Naive B cell (primary cell): ENCODE data around the gene CCNK. TPM values are rescaled to one million over a fixed set of nuclear protein-coding genes. Genes with fewer than 3 reads are reported as not detected.
A peak's percentile ranks its signal among the peaks of the same experiment; 100 is the strongest.

Experiments used
- ATAC-seq, 2 donors: fragments of 150-1000 bp; cut with Tn5 transposase; 2 replicates each; pipeline ENCODE4 v1.10.0; 2021; ENCODE audit warnings: low read depth in 2 of 2, mild to moderate bottlenecking in 2 of 2, moderate library complexity in 2 of 2
- DNase-seq: peaks from one replicate; pipeline ENCODE4 v3.0.0; 2022
- H3K27ac Mint-ChIP-seq, 6 donors: one replicate each; pipeline ENCODE4 v1.8.0; 2020 to 2022; ENCODE audit warnings: mild to moderate bottlenecking in 6 of 6, mixed read lengths in 6 of 6, moderate library complexity in 5 of 6, inconsistent platforms in 2 of 6
- H3K27me3 Mint-ChIP-seq, 3 donors: one replicate each; pipeline ENCODE4 v1.8.0; 2021 to 2022; ENCODE audit warnings: mixed read lengths in 3 of 3, mild to moderate bottlenecking in 1 of 3
- H3K36me3 Mint-ChIP-seq, 2 donors: one replicate each; pipeline ENCODE4 v1.8.0; 2020 to 2022; ENCODE audit warnings: mixed read lengths in 2 of 2, inconsistent platforms in 1 of 2, mild to moderate bottlenecking in 1 of 2
- H3K4me1 Mint-ChIP-seq, 3 donors: one replicate each; pipeline ENCODE4 v1.8.0; 2020 to 2022; ENCODE audit warnings: mixed read lengths in 3 of 3, inconsistent platforms in 1 of 3, mild to moderate bottlenecking in 1 of 3, moderate library complexity in 1 of 3
- H3K4me3 Mint-ChIP-seq, 8 donors: one replicate each; pipeline ENCODE4 v1.8.0; 2020 to 2022; ENCODE audit warnings: mild to moderate bottlenecking in 8 of 8, mixed read lengths in 8 of 8, moderate library complexity in 8 of 8, inconsistent platforms in 2 of 8
- H3K9me3 Mint-ChIP-seq, 7 donors: one replicate each; pipeline ENCODE4 v1.8.0; 2020 to 2022; ENCODE audit warnings: mixed read lengths in 7 of 7, mild to moderate bottlenecking in 5 of 7, inconsistent platforms in 2 of 7, moderate library complexity in 1 of 7
- polyA plus RNA-seq, 6 donors: library from polyadenylated mRNA; unstranded; fragments of 300-500 nt; fragmentation: Illumina TruSeq; gene quantifications; one replicate each; pipeline ENCODE4 v1.2.3, GENCODE V29; 2021; ENCODE audit warnings: low read depth in 6 of 6

CCNK gene
- polyA plus RNA-seq, 6 donors from 2014 or later: 15.5 to 30.7 (median 23.1) TPM

GRCh38 chr14:99513946-99514551, 32.8 kb downstream of the CCNK start:
- Mint-ChIP-seq H3K9me3 (no peaks in the 10 kb centered on the region), H3K4me3 (no peak overlapping the region), H3K4me1 (no peaks in the 10 kb centered on the region), H3K36me3 (no peaks in the 10 kb centered on the region), H3K27ac (peak overlapping the region in 2 of 6 donors; percentile 29 to 78), H3K27me3 (no peaks in the 10 kb centered on the region)
- DNase-seq (no peak), ATAC-seq (no peak)

GRCh38 chr14:99514552-99515300, 33.5 kb downstream of the CCNK start:
- ATAC-seq: no peak
- Mint-ChIP-seq H3K4me3 (no peak overlapping the region), H3K9me3 (no peaks in the 10 kb centered on the region), H3K36me3 (no peaks in the 10 kb centered on the region), H3K4me1 (no peaks in the 10 kb centered on the region), H3K27me3 (no peaks in the 10 kb centered on the region), H3K27ac (peak overlapping the region in 4 of 6 donors; percentile 29 to 78 (median 58))
- no peak for DNase-seq

- H3K4me1 Mint-ChIP-seq: no peaks in the 10 kb centered on the region
- no peaks in the 10 kb centered on the region for H3K9me3 Mint-ChIP-seq
- H3K27me3 Mint-ChIP-seq: no peaks in the 10 kb centered on the region
- ATAC-seq: no peak
- no peak for DNase-seq
- no peak overlapping the region for H3K27ac Mint-ChIP-seq
- no peaks in the 10 kb centered on the region for H3K36me3 Mint-ChIP-seq
- H3K4me3 Mint-ChIP-seq: no peak overlapping the region
Measured at GRCh38 chr14:99515301-99516155, 34.3 kb downstream of the CCNK start.

GRCh38 chr14:99516156-99516870, 35.1 kb downstream of the CCNK start:
- no peaks in the 10 kb centered on the region for H3K4me1 Mint-ChIP-seq
- no peak for ATAC-seq
- H3K27ac Mint-ChIP-seq: no peak overlapping the region
- no peak for DNase-seq
- no peaks in the 10 kb centered on the region for H3K36me3 Mint-ChIP-seq
- no peaks in the 10 kb centered on the region for H3K9me3 Mint-ChIP-seq
- H3K27me3 Mint-ChIP-seq: no peaks in the 10 kb centered on the region
- no peak overlapping the region for H3K4me3 Mint-ChIP-seq

GRCh38 chr14:99516871-99517642, 35.8 kb downstream of the CCNK start:
- H3K27me3 Mint-ChIP-seq: no peaks in the 10 kb centered on the region
- no peaks in the 10 kb centered on the region for H3K9me3 Mint-ChIP-seq
- H3K27ac Mint-ChIP-seq: peak overlapping the region in 1 of 6 donors; percentile 15
- no peaks in the 10 kb centered on the region for H3K4me1 Mint-ChIP-seq
- H3K36me3 Mint-ChIP-seq: no peaks in the 10 kb centered on the region
- no peak overlapping the region for H3K4me3 Mint-ChIP-seq
- no peak for ATAC-seq
- DNase-seq: no peak

- DNase-seq (no peak), ATAC-seq (no peak)
- Mint-ChIP-seq H3K4me3 (no peak overlapping the region), H3K4me1 (no peaks in the 10 kb centered on the region), H3K9me3 (no peaks in the 10 kb centered on the region), H3K27me3 (no peaks in the 10 kb centered on the region), H3K36me3 (no peaks in the 10 kb centered on the region), H3K27ac (no peak overlapping the region)
Measured at GRCh38 chr14:99517643-99518381, 36.6 kb downstream of the CCNK start.

GRCh38 chr14:99518441-99519346, 37.5 kb downstream of the CCNK start:
- H3K9me3 Mint-ChIP-seq: no peaks in the 10 kb centered on the region
- ATAC-seq (peak; percentile 69 to 82), DNase-seq (peak; percentile 67)

GRCh38 chr14:99519347-99519881, 38.2 kb downstream of the CCNK start:
- no peak for DNase-seq
- no peak for ATAC-seq
- Mint-ChIP-seq H3K27ac (no peak overlapping the region), H3K9me3 (no peaks in the 10 kb centered on the region), H3K4me1 (no peaks in the 10 kb centered on the region), H3K27me3 (no peaks in the 10 kb centered on the region), H3K4me3 (no peak overlapping the region), H3K36me3 (no peaks in the 10 kb centered on the region)

More at GRCh38 chr14:99518441-99519346, 37.5 kb downstream of the CCNK start:
- Mint-ChIP-seq H3K4me3 (no peak overlapping the region), H3K27me3 (no peaks in the 10 kb centered on the region), H3K4me1 (no peaks in the 10 kb centered on the region), H3K36me3 (no peaks in the 10 kb centered on the region), H3K27ac (no peak overlapping the region)

GRCh38 chr14:99519931-99520421, 38.8 kb downstream of the CCNK start:
- DNase-seq (no peak), ATAC-seq (no peak)
- H3K27ac Mint-ChIP-seq: no peak overlapping the region
- no peaks in the 10 kb centered on the region for H3K9me3 Mint-ChIP-seq
- no peak overlapping the region for H3K4me3 Mint-ChIP-seq
- no peaks in the 10 kb centered on the region for H3K27me3 Mint-ChIP-seq
- H3K36me3 Mint-ChIP-seq: no peaks in the 10 kb centered on the region
- no peaks in the 10 kb centered on the region for H3K4me1 Mint-ChIP-seq

- no peak for DNase-seq
- no peaks in the 10 kb centered on the region for H3K4me1 Mint-ChIP-seq
- no peak overlapping the region for H3K27ac Mint-ChIP-seq
- H3K9me3 Mint-ChIP-seq: no peaks in the 10 kb centered on the region
- H3K36me3 Mint-ChIP-seq: no peaks in the 10 kb centered on the region
- no peak overlapping the region for H3K4me3 Mint-ChIP-seq
- no peaks in the 10 kb centered on the region for H3K27me3 Mint-ChIP-seq
- no peak for ATAC-seq
Measured at GRCh38 chr14:99520571-99521081, 39.4 kb downstream of the CCNK start.
